Right ventricle myocardium superior (tissue), 1 donor: ENCODE measurements around the gene ACSS1. TPM values are rescaled to one million over a fixed set of nuclear protein-coding genes. Genes with fewer than 3 reads are reported as not detected.

Source experiments
- ATAC-seq: fragments of 200-7000 bp; cut with Tn5 transposase; one replicate; pipeline ENCODE4 v1.9.1; 2020; ENCODE audit warnings: mild to moderate bottlenecking; ENCODE audit not compliant: poor library complexity
- DNase-seq: peaks from one replicate; pipeline ENCODE4 v3.0.0-alpha.2; 2020
- intact Hi-C: fragments of 100-400 bp; cut with DNase I; formaldehyde crosslinking; loops from one replicate; pipeline ENCODE4 v1.11.2; 2022
- total RNA-seq: library from RNA; stranded (reverse); fragmentation: NEBNext Ultra II Directional; extraction: Animal tissue kit (Norgen Biotek cat#: 25700); gene quantifications from one replicate; pipeline ENCODE4 v1.2.1, GENCODE V29; 2021
- donor health status: DM: no; HTN: yes; CAD: no; lungs with severe emphysema.

Gene ACSS1
- total RNA-seq, 1 donor from 2014 or later, result 143 TPM

- intact Hi-C loops, result no loop called here
Measured at GRCh38 chr20:24959591-24960301, 98.2 kb downstream of the ACSS1 start.

DNA sequence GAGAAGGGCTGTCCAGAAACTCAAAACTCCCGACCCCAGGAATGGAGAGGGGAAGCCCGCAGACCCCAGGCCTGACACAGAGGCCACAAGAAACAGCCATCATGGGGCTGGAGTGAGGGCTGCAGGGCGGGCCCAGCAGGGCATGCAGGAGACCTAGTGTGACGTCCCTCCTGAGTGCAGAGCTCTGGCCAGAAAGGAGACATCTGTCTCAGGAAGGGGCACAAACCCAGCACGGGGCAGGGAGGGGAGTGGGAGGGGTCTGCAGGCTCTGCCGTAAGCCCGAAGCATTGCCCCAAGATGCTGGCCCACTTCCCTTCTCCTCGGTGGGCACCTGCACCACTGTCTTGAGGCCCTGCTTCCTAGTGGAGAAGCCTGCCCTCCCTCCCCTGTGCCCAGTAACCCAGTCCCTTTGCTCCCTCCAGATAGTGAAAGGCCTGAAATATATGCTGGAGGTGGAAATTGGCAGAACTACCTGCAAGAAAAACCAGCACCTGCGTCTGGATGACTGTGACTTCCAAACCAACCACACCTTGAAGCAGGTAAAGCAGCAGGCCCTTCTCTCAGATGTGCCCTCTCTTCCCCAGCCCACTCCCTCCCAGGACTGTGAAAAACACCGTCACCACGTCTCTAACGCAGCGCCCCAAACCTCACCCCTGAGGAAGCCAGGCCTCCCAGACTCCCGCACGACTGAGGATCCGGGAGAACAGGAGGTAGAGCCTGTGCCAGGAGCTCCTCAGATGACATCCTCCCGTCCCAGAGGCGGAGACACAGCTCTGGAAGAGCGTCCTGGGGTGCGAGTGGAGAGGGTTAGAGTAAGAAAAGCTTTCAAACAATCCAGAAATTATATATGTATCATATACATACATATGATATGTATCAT lies 99.2 kb downstream of the ACSS1 start:
- ATAC-seq, result no peak
- DNase-seq, result no peak
- intact Hi-C loops, result no loop called here

More at GRCh38 chr20:24959591-24960301, 98.2 kb downstream of the ACSS1 start:
- ATAC-seq (no peak), DNase-seq (no peak)

GRCh38 chr20:24957326-24958016 lies 100.5 kb downstream of the ACSS1 start:
- ATAC-seq (no peak), DNase-seq (no peak)
- intact Hi-C loops, result no loop called here

Other genes with a start within 250 kb of the ACSS1 start
- gene CST7, start 108.9 kb downstream of the ACSS1 start, total RNA-seq, result 0.48 TPM
- 23.2 TPM for gene APMAP, start 65.4 kb downstream of the ACSS1 start, total RNA-seq
- gene VSX1, start 24.0 kb upstream of the ACSS1 start, total RNA-seq, result 0.30 TPM
- gene ENTPD6, start 137.6 kb upstream of the ACSS1 start, total RNA-seq, result 118 TPM
- gene PYGB, start 189.9 kb upstream of the ACSS1 start, total RNA-seq, result 170 TPM